Measurements from ENCODE around the gene TASOR2. TPM values are rescaled to one million over a fixed set of nuclear protein-coding genes. Genes with fewer than 3 reads are reported as not detected.

The TASOR2 gene
- total and polyA plus RNA-seq, 9 of the 15 experiments (the other 6 are each of a cell fraction or from before 2014, with no cell fraction given): 12.7 to 75.3 (median 52.3) TPM

DNA sequence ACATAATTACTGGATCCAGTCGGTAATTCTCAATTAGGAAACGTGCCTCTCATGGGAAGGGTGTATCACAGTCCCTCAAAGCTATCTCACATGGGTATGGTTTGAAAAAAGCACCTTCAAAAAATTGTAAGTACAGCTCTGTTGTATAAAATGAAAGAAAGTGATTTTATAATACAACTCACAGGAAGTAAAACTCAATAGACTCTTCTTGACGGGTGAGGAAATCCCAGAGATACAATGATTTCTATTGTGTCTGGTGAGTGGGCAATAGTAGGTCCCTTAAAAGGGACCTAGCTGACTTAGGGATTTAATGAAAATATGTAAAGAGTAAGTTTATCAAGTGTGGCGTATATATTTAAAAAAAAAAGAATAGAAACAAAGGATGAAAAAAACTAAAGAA is 27.0 kb downstream of the TASOR2 start (continued):
- TF ChIP-seq, protein P1, sequence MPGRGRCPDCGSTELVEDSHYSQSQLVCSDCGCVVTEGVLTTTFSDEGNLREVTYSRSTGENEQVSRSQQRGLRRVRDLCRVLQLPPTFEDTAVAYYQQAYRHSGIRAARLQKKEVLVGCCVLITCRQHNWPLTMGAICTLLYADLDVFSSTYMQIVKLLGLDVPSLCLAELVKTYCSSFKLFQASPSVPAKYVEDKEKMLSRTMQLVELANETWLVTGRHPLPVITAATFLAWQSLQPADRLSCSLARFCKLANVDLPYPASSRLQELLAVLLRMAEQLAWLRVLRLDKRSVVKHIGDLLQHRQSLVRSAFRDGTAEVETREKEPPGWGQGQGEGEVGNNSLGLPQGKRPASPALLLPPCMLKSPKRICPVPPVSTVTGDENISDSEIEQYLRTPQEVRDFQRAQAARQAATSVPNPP (IDR thresholded peaks at IDR 0.05; ENCODE audit: borderline replicate concordance, insufficient read depth, insufficient read length): no peak
- no peak for TF ChIP-seq ZNF717 (CRISPR knock-in tag; IDR thresholded peaks at IDR 0.05)
- no peak for TF ChIP-seq SMAD4 (CRISPR knock-in tag; conservative IDR thresholded peaks at IDR 0.05)
- no peak for TF ChIP-seq MIER1 (IDR thresholded peaks at IDR 0.05; ENCODE audit: low read depth)
- no peak for TF ChIP-seq HDGF (IDR thresholded peaks at IDR 0.05)
- no peak for TF ChIP-seq ZNF121 (CRISPR knock-in tag; conservative IDR thresholded peaks at IDR 0.05)
- TF ChIP-seq ZNF592 (IDR thresholded peaks at IDR 0.05): no peak
- TF ChIP-seq SLC30A9 (CRISPR knock-in tag; IDR thresholded peaks at IDR 0.05): no peak
- no peak for TF ChIP-seq ZFX (CRISPR knock-in tag; IDR thresholded peaks at IDR 0.05)
- TF ChIP-seq ZNF408 (CRISPR knock-in tag; IDR thresholded peaks at IDR 0.05; ENCODE audit: low read depth): no peak
- TF ChIP-seq HDAC2 (IDR thresholded peaks at IDR 0.05): no peak
- no peak for TF ChIP-seq PPARD (CRISPR knock-in tag; IDR thresholded peaks at IDR 0.05)

Measured in K562 (cell line).